GM21786 (cell line): Measurements from ENCODE around the gene HOXC10.

Experiments
- ATAC-seq: cut with Tn5 transposase; IDR thresholded peaks from one replicate; pipeline ENCODE4 v1.9.1; 2021; ENCODE audit not compliant: unreplicated experiment

Gene HOXC10

DNA sequence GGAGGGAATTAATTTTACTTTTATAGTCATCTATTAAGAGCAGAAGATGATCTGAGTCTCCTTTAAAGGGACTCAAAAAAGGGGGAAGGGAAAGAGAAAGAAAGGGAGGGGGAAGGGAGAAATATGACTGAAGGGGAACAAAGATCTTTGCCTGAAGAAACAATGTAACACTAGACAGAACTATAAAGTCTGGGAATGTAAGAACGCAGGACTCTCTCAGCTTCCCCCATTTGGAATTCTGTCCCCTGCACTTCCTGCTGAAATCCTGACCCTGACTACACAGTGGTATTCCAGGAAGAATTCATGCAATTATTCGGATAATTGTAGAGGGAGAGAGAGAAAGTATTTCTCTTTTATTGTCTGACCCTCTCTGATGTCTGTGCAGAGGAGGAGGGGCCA, 20.6 kb upstream of the HOXC10 start:
- no peak for ATAC-seq

DNA sequence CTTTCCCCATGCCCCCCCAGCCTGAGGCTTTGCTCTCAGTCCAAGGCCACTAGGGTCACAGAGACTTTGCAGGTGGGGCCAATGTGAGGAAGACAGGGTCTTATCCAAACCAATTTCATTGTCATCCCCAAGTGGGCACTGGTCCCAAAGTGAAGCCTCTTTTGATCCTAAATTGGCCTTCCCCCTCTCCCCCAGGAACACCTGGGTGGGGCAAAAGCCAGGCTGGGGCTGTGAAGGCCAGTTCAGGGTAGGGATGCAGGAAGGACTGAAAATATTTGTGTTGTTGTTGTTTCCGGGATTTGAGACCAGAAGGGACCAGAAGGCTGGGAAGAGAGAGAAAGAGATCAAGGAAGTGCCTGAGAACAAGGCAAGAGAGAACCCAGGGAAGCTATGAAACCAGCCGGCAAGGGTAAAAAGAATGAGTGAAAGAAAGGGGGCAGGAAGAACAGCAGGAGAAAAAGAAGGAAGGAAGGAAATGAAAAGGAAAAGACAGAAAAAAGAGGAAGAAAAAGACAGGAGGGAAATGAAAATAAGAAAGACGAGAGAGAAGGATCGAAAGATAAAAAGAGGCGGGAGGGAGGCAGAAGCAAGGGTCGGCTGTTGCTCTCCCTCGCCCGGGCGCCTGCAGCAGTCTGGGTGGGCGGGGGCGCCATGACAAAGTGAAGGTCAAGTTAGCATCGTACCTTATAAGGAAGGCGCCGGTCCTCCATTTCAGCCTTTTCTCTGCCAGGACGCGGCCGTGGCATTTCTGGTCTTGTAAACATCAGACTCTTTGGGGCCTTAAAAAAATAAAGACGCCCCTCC, 19.5 kb upstream of the HOXC10 start:
- no peak for ATAC-seq

DNA sequence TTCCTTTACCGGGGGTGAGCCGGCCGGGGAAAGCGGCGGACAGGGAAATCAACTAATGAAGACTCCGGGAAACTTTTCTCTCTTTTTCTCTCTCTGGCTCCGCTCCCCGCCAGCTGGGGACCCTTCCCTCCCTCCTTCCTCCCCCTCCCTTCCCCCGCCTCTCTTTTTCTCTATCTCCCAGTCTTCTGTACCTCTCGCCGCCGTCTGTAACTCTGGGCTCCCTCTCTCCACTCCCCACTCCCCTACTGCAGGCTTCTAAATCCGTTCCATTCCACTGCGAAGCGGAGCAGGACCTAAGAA, 18.9 kb upstream of the HOXC10 start:
- ATAC-seq, result no peak

DNA sequence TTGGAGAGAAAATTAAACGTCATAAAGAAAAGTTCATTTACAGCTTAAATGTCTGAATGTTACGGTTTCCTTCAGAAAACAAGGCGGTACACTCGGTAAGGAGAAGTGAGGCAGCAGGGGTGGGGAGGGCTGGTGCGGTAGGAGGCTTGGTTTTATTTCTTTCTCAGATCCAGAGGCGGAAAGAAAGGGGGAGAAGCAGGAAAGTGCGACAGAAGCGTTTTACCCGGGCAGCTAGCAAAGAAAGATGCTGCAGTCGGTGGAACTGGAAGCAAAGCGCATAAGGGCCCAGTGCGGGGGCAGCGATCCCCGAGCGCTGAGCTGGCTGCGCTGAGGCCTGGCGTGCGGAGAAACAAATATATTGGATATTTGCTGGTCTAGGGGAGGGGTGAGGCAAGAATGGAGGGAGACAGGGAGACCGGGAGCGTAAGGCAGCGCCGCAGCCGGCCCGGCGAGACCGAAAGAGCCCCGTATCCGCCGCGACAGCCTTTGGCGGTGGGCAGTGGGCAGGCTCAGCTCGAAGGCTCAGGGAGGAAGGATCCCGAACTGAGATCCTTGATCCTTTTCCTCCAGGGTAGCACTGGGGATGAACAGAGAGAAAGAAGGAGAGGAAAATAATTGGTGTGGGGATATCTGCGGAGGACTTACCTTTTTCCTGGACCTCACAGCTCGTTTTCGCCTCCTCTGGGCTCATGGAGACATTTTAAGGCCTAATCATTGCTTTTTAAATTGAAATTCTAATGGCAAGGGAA, 18.4 kb upstream of the HOXC10 start:
- no peak for ATAC-seq

DNA sequence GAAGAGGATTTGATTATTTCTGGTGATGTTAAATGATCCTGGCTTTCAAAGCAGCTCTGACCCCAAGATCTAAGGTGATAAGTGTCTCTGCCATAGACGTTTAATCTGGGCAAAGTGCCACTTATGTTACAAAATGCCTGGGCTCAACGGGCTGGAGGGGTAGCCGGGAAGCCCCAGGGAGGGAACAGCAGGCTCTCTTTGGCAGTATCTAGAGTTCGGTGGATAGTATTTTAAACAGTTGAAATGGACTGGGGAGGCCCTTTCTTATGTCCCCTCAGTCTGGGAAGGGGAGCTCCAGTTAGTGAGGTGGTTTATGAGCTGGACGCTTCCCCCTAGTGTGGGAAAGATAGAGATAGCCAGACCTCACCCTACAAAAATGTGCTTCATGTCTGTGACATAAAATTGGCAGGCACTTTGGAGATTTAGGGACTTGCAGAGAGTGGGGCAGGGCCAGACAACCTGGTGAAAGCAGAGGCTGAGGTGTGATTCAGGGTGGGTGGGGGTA, 17.5 kb upstream of the HOXC10 start:
- ATAC-seq, result no peak

DNA sequence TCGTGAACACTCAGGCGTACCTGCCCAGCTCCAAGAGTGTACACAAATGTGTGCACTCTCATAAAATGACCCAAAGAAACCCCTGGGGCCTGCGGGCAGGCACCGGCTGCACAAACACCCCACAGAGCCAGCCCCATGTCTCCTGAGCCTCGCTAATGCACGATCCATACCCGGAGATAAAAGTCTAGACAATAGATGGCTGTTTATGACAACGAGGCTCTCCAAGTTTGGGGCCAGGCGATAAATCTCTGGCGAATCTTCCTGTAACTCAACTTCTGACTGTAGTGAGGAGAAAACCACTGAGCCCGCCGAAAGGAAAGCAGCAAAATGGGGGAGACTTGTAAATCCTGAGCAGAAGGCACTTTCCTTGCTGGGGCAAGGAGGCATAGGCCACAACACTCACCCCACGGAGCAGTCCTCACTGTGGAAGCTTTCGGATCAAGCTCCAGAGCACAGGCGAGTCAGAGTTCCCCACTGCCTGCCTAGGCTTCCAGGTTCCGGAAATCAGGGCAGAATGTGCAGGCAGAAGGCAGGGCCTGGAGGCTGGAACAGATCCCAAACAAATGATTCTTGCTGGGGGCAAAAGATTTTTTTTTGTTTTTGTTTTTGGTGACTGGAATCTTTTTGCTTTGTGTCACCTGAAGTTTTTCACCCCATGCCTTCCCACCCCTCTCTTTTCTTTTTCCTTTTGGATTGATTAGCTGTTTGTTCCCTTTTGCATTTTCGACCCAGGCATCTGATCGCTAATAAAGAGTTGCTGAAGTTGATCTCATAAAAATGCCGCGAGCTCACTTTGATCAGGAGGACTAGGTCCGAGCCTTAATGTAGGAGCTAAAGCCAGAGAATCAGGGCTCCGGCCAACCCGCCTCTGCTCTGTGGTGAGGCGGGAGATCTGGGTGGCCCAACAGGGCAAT, 16.5 kb upstream of the HOXC10 start:
- no peak for ATAC-seq

DNA sequence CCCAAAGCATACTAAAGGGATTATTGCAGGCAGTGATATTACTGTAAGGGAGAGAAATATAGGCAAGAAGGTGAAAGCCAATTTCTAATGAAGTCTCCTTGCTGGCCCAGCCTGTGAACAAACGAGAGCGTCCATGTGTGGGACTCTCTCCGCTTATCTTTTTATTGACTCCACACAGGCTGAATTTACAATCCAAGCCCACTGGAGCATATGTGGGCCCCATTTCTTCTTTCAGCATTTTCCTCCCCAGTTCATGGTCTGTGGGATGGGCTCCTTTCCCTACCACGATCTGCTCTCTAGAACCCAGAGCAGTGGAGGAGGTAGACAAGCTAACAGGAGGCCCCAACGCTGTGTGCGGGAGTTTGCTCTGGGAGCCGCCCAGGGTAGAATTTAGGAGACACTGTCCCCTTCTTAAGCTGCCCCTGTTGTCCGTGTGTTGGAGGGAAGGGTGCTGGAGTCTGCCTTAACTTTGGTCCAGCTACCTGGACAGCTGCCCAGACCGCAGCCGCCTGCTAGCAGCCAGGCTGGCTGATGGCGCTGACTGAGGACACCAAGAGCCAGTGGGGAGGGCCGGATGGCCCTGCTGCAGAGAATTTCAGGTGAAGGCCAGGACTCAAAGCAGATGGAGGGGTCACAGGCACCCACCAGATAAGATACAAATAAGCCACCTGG, 15.2 kb upstream of the HOXC10 start:
- ATAC-seq, result no peak

DNA sequence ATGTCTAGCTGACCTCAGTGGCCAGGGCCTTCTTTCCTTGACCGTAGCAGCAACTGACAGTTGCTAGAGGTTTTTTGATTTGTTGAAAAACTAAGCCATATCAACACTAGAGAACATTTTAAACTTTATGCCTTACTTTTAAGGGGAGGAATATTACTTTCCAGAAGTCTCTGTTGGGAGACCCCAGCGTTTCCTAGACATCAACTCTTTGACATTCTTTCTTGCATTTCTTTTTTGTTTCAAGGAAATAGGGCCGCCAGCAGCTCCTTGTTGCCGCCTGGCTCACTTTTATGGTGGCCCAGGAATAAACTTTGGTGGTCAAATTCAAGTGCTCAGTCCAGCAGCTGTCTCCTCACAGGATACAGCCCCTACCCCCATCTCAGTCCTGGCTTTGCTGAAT, 14.5 kb upstream of the HOXC10 start:
- no peak for ATAC-seq

DNA sequence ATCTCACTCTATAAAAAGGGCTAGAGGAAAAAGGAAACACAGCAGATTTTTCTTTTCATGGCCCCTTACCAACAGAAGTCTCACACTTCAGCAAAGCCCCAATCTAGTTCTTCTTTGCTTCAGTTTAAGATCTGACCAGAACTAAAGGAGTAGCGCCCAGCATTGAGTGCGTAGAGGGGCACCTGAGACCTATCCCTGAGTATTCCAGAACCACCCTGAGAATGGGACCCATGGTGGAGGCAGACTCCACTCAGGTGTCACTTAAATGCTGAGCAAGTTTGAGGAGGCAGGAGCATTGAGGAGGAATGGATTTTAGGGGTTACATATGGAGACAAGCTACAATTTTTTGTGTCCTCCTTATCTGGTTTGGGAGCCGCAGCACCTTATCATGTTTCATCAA, 13.8 kb upstream of the HOXC10 start:
- ATAC-seq, result no peak

DNA sequence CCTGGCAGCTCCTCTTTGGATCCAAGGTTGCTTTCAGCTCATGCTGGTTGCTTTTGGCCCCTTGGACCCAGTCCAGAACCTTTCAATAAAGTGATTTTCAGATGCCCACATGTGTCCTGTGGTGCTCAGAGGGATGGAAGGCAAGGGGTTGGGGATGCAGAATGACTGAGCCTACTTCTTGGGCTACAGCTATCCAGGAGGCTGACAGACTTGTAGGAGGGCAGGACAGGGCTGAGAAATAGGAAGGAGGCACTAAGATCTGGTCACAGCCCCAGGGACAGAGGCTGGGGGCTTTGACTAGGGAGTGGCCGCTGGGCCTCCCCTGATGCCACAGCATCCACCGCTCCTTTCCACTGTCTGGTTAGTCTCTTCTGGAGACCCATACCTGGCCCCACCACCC, 13.3 kb upstream of the HOXC10 start:
- ATAC-seq, result no peak

DNA sequence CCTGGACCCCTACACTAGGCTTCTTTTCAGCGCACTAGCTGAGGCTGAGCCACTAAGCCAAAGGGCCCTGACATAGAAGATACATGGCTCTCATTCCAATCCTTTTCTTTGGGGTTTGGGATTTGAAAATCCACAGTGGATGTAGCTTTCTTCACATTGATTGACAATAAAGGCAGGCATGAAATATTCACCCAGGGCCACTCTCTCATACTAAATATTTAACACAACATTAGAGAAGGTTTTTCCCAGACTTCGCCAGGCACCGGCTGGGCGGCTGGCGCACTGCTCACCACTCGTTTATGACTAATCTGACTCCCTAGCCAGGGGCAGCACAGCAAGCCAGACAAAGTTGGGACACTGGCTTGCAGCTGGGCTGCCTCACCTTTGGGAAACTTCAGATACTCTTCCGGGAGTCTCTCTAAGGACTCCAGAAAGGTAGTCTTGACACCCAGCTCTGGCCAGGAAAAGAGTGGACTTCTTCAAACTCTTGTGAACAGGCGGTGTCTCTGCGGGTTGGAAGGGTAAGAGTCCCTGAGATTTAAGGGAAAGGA, 12.7 kb upstream of the HOXC10 start:
- ATAC-seq, result no peak

DNA sequence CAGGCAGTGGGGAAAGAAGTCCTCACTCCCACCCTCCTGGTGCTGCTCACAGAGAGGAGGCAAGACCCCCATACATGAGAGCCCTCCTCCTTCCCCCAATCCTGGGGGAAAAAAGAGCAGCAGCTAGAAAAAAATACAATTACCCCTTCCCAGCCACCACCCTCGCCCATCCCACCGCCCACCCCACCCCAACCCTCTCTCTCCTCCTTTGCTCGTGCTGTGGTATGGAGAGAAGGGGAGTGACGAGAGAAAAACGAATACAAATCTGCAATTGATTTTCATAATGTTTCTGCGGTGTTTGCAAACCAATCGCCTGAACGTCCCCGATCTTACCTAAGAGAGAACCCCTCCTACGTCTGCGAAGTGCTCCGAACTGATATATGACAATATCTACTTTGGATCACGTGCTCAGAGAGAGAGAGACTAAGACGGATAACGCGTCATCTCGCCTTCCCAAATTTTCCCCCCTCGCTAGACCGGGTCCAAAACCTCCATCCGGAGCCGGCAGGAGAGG, 12.2 kb upstream of the HOXC10 start, which contains the start of gene HOXC11:
TSS of gene HOXC11 (plus strand) at position 405 of the 514 bp plus-strand sequence. CDS start 116 bp downstream, outside the sequence.
- ATAC-seq, result no peak

DNA sequence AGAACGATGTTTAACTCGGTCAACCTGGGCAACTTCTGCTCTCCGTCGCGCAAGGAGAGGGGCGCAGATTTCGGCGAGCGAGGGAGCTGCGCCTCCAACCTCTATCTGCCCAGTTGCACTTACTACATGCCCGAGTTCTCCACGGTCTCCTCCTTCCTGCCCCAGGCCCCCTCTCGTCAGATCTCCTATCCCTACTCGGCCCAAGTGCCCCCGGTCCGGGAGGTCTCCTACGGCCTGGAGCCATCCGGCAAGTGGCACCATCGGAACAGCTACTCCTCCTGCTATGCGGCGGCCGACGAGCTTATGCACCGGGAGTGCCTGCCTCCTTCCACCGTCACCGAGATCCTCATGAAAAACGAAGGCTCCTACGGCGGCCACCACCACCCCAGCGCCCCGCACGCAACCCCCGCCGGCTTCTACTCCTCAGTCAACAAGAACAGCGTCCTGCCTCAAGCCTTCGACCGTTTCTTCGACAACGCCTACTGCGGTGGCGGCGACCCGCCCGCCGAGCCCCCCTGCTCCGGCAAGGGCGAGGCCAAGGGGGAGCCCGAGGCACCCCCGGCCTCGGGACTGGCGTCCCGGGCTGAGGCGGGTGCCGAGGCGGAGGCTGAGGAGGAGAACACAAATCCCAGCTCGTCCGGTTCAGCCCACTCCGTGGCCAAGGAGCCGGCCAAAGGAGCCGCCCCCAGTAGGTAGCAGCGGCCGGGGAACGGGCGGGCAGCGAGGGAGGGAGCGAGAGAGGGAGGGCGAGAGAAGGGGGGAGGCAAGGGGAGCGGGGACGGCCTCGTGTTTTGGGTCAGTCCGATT, 11.5 kb upstream of the HOXC10 start:
- ATAC-seq, result no peak

DNA sequence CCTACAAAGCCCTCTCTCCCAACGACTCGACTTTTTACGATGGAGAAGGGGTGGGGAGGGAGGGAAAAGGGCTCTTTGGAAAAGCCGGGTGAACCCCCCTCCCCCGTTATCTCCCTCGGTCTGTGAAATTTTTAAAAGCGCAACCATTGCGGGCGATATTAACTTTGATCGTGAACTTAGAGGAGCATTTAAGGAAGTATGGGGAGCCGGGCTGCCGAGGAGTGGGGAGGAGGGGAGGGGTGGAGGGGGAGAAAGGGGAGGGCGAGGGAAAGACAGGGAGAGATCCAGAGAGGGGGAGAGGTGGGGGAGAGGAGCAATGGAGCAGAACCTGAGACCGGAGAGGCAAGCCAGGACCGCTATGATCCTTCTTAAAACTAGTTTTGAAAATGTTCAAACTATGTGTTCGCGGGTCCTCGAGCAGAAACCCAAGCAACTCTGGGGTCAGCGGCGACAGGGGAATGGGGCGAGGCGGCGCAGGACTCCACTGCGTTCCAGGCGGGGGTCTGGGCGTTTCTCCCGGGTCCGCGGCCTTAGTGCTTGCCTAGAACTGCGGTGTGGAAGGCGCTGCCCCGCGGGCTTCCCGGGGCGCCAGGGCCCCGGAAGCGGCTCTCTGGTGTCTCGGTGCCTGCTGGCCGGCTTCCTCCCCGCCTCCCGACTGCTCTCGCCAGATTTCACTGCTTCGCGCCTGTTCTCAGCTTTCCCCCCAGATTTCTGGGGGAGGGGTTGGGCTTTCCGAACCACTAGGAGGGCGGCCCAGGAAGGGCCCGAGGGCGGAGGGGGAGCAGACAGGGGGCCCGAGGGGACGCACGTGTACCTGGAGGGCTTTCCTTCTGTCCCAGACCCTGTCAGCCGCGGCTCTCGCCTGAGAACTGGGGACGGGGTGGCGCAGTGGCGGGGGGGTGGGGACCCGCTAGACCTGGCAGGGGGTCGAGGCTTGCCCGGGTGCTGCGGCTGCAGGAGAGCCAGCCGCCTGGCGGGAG, 10.6 kb upstream of the HOXC10 start, which contains the start of gene HOTAIR:
TSS of gene HOTAIR (minus strand) at position 871 of the 980 bp plus-strand sequence.
- no peak for ATAC-seq

DNA sequence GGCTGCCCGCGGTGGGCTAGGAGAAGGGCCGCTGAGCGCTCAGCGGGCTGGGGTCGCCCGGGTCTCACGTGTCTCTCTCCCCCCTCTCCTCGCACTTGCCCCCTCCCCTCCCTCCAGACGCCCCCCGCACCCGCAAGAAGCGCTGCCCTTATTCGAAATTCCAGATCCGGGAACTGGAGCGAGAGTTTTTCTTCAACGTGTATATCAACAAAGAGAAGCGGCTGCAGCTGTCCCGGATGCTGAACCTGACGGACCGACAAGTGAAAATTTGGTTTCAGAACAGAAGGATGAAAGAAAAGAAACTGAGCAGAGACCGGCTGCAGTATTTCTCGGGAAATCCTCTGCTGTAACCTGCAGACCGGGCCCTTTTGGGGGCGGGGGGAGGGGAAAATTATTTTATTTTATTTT, 9.9 kb upstream of the HOXC10 start:
- ATAC-seq, result no peak

DNA sequence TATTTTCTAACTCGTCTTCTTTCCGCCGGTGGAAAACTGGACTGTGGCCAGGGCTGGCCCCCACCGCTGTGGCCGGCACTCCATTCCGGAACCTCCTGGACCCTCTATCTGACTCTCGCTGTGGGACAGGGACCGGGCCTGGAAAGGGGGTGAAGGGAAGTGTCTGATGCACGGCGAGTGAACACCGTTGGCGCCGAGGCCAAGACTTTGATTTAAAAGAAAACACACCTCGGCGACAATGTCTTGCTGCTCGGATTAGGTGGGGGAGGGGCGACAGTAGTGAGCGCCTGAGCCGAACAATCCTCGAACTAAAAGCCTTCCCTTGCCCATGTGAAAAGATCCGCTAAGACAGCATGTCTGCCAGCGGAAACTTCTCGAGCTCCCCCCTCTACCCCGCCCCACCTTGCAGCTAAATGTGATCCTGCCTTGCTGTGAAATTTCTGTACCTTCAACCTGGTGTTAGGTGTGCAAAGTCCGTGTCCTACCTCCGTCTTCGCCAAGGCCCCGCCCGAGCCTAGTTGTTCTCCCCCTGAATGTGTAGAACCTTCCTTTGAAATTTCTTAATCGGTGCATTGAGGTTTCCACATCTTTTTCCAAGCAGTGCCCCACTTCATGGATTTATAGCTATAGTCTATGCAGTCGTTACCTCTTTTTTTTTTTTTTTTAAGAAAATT, 9.3 kb upstream of the HOXC10 start:
- no peak for ATAC-seq

DNA sequence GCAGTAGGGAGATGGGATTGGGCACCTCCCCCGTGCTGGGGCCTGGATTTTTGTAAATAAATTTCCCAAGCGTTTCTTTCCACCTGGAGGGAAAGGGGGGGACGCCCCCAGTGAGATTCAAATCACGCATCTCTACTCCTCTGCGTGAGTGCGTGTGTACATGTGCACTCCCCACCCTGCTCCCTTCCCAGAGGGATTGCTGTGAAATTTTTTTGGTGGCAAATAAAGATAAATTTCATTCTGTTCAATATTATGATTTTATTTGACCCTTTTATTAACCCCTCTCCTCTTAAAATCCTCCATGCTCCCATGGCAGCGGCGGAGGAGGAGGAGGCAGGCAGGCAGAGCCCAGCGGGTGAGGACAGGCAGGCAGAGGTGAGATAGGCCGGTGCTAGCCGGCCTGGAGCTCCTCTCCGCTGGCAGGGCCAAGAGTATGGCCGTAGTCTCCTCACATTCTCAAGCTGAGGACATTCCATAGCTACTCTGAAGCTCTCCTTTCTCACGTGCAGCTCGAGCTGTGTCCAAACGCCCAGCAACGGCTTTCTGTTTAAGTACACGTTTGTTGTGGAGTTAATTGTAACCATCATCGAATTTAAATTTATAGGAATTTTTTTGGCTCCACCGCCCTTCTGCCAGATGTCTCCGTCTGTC, 8.6 kb upstream of the HOXC10 start:
- ATAC-seq, result no peak
